LNCaP clone FGC (cell line): ENCODE results near the gene IER2.

ENCODE experiments used
- DNase-seq: peaks from one replicate; pipeline ENCODE4 v3.0.0-alpha.2; 2011; ENCODE audit warnings: low read depth
- H3K4me3 ChIP-seq: 2 replicates; pipeline ENCODE4 v1.5.1; 2011; ENCODE audit warnings: mild to moderate bottlenecking, low read depth, low read length, control low read depth
- TF ChIP-seq, protein P1 (sequence below): IDR thresholded peaks from 2 replicates; pipeline ENCODE4 v1.5.1; 2012; ENCODE audit warnings: mild to moderate bottlenecking; ENCODE audit not compliant: control insufficient read depth, insufficient read depth; ENCODE audit errors: extremely low read depth

Gene IER2

DNA sequence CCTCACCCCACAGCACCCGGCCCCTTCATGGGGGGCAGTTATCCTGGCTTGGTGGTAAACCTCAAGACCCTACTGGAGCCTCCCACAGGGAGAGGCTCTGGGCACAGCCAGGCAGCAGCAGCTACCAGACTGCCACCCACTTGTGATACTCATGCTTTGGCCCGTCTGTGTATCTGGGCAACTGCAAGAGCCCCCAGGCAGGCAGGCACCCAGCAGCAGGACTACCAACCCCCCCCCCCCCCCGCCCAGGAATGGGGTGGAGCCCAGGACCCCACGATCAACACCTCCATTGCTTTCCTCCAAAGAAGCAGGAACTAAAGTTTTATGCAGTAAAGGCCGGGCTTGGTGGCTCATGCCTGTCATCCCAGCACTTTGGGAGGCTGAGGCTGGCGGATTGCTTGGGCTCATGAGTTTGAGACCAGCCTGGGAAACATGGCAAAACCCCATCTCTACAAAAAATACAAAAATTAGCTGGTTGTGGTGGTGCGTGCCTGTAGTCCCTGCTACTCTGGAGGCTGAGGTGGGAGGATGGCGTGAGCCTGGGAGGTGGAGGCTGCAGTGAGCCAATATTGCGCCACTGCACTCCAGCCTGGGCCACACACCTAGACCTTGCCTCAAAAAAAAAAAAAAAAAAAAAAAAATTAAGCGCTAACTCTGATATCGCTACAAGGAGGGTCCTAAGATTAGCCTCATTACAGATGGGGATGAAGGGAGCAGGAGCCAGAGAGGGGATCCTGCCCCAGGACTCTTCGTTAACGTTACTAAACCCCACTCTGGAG, 46.4 kb upstream of the IER2 start:
- H3K4me3 ChIP-seq = no peak overlapping the region
- DNase-seq = no peak
- TF ChIP-seq, protein P1, sequence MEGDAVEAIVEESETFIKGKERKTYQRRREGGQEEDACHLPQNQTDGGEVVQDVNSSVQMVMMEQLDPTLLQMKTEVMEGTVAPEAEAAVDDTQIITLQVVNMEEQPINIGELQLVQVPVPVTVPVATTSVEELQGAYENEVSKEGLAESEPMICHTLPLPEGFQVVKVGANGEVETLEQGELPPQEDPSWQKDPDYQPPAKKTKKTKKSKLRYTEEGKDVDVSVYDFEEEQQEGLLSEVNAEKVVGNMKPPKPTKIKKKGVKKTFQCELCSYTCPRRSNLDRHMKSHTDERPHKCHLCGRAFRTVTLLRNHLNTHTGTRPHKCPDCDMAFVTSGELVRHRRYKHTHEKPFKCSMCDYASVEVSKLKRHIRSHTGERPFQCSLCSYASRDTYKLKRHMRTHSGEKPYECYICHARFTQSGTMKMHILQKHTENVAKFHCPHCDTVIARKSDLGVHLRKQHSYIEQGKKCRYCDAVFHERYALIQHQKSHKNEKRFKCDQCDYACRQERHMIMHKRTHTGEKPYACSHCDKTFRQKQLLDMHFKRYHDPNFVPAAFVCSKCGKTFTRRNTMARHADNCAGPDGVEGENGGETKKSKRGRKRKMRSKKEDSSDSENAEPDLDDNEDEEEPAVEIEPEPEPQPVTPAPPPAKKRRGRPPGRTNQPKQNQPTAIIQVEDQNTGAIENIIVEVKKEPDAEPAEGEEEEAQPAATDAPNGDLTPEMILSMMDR = no peak

DNA sequence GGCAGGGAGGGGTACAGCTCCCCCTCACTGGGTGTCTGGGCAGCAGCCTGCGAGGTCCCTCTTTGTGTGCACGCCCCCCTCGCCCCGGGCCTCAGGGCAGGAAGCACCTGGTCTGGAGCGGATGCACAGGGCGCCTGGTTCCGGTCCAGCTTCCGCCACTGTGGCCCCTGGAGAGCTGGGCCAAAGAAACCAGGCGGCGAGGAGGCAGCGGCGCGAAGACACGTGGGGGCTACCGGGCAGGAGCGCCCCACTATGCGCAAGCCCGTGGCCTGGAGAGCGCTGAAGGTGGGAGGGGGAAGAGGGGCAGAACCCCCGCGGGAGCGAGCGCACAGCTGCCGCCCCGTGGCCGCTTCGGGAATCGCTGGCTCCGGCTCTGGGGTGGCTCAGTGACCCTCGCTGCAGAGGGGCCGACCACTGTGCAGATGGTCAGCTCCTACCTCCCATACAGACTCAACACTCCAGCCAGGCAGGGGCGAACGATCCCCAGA, 45.8 kb upstream of the IER2 start:
- H3K4me3 ChIP-seq = no peak overlapping the region

DNA sequence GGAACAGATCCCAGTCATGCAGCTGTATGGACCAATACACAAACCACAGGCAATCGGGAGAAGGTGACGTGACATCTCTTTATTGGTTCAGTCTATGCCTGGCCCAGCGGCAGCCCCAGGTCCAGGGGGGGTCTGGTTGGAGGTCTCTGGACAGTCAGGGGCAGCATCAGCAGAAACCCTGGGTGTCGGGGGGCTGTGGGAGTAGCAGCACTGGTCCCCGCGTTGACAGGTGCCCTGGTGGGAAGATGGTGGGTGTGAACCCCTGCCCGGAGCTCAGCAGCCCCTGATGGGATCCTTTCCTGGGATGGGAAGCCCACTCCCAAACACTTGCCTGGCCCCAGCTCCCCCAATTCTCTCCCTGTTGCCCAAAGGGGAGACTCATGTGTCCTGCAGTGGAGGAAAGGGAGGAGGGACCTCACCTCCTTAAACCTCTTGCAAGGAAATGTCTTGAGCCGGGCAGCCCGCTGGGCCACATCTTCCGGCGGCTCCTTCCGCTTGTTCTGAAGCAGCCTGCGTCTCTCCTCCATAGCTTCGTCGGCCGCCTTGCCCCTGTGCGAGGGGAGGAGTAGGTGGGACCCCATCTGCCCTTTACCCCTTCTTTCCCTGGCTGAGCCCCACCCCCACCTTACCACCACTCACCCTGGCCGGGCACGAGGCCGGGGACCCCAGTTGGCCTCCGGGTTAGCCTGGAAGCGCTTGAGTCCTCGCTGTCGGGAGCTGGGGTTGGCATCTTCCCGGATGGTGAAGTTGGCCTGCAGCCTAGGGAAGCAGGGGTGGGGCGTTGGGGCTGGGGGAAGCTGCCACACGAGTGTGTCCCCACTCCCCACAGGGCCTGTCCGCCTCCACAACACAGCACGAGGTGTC, 45.1 kb upstream of the IER2 start:
- no peak overlapping the region for H3K4me3 ChIP-seq
- DNase-seq = no peak
- TF ChIP-seq, protein P1 = no peak

More for the DNA sequence above, 45.8 kb upstream of the IER2 start:
- no peak for DNase-seq
- TF ChIP-seq, protein P1 = peak; percentile 79

DNA sequence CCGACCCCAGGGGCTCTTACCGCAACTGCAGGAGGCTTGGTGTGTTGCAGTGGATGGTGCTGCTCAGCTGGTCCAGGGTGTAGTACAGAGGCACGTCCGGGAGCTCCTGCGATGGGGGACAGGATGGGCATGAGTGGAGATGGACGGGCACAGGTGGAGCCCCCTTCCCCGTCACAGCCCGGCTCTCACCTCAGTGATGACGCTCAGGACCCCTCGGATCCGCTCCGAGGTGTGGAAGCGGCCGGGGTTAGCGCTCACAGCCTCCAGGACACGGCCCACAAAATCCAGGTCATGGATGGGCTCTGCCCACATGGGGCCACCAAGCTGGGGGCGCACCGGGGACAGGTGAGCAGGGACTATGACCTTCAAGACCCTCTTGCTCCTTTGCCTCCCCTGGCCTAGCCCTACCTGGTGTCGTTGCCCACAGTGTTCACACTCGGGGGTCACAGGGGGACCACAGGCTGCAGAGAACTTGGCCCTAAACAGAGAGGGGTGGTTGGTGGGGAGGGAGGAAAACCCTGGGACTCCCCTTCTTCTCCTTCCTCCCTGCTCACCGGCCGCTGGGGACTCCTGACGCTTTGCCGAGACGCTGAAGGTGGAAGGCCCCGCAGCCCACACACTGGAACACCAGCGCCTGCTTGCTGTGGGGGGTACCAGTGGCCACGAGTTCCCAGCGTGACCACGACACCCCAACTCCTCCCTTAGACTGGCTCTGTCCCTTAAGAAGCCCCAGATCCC, 40.7 kb upstream of the IER2 start:
- no peak for DNase-seq
- no peak overlapping the region for H3K4me3 ChIP-seq
- TF ChIP-seq, protein P1 = no peak

DNA sequence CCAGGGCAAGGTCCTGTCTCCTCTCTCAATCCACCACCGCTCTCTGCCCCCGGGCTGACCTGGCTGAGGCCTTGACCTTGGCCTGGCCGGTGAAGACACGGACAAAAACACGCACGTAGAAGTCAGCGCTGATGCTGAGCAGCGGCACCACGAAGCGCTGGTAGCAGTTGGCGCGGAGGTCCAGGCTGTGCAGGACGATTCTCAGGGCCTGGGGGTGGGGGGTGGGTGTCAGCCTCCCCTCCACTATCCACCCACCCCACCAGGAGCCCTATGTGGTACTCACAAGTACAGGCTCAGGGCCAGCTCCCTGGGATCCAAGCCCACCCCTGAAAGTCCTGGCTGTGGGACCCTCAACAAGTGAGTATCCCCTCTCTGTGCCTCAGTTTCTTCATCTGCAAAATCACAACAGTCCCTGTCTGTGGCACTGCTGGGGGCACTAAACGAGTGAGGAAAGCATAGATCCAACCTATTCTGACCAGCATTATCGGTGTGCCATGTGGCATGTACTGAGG, 40.1 kb upstream of the IER2 start:
- DNase-seq = no peak
- no peak overlapping the region for H3K4me3 ChIP-seq
- TF ChIP-seq, protein P1 = no peak

DNA sequence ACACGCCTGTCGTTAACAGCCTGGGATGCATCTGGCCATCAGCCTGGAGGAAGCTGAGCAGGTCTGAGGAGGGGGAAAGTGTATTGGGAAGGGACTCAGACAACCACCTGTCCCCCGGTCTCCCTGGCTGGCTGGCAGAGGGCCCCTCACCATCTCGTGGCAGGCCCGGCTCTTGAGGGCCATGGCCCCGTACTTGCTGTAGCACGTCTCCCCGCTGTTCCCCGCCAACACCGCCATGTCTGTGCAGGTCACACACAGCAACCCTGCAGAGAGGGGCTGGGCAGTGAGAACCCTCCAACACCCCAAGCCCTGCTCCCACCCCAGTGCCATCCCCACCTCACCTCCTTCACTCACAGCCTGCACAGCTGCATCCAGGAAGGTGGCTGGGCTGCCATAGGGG, 37.7 kb upstream of the IER2 start:
- TF ChIP-seq, protein P1 = no peak
- DNase-seq = no peak
- no peak overlapping the region for H3K4me3 ChIP-seq
